ENCODE results near the gene SLC2A1.

- TF ChIP-seq CTCF (IDR thresholded peaks at IDR 0.05) (no peak), POLR2A (IDR thresholded peaks at IDR 0.05) (no peak)
Measured at GRCh38 chr1:42930178-42931107, 28.2 kb downstream of the SLC2A1 start.

Data from stomach (tissue), 4 donors.